WTC11 (cell line): Measurements from ENCODE around the gene INHBB. TPM values are rescaled to one million over a fixed set of nuclear protein-coding genes. Genes with fewer than 3 reads are reported as not detected.

Source experiments
- ATAC-seq: fragments of 200-7000 bp; cut with Tn5 transposase; 2 replicates; pipeline ENCODE4 v1.10.0; 2021; ENCODE audit warnings: mild to moderate bottlenecking, moderate library complexity
- CTCF ChIA-PET: fragments of 300-600 bp; sonication (Branson Sonifier 250); formaldehyde crosslinking; loops from one replicate; lab custom pipeline; 2021; ENCODE audit warnings: antibody characterized with exemption; lab: Charles Lee
- POLR2A ChIA-PET: fragments of 350-600 bp; sonication (Branson Sonifier 250); formaldehyde crosslinking; loops from one replicate; lab custom pipeline; 2021; ENCODE audit warnings: antibody characterized with exemption; lab: Charles Lee
- DNase-seq: peaks from one replicate; pipeline ENCODE4 v3.0.0; 2021; ENCODE audit warnings: low spot score
- H3K27ac Mint-ChIP-seq: 2 replicates; pipeline ENCODE4 v1.8.0; 2021; ENCODE audit warnings: mixed read lengths
- H3K27me3 Mint-ChIP-seq: 2 replicates; pipeline ENCODE4 v1.8.0; 2021; ENCODE audit warnings: low read depth, mild to moderate bottlenecking, moderate library complexity, mixed read lengths
- H3K36me3 Mint-ChIP-seq: 2 replicates; pipeline ENCODE4 v1.8.0; 2021; ENCODE audit warnings: mixed read lengths
- H3K4me1 Mint-ChIP-seq: 2 replicates; pipeline ENCODE4 v1.8.0; 2022; ENCODE audit warnings: mixed read lengths
- H3K4me3 Mint-ChIP-seq: 2 replicates; pipeline ENCODE4 v1.8.0; 2021; ENCODE audit warnings: mild to moderate bottlenecking, moderate library complexity, mixed read lengths
- H3K9me3 Mint-ChIP-seq: 2 replicates; pipeline ENCODE4 v1.8.0; 2021; ENCODE audit warnings: mixed read lengths
- AFF4 ChIP-seq: sonication (generic); formaldehyde crosslinking; IDR thresholded peaks from 2 replicates; pipeline ENCODE4 v1.8.1; 2023; ENCODE audit warnings: mild to moderate bottlenecking, missing genetic modification reagents, borderline replicate concordance
- ATF3 ChIP-seq: sonication (generic); formaldehyde crosslinking; conservative IDR thresholded peaks from 2 replicates; pipeline ENCODE4 v1.8.1; 2022; ENCODE audit warnings: mild to moderate bottlenecking, missing genetic modification reagents
- ATF6 ChIP-seq: sonication (generic); formaldehyde crosslinking; IDR thresholded peaks from 2 replicates; pipeline ENCODE4 v1.8.1; 2023; ENCODE audit warnings: mild to moderate bottlenecking, missing genetic modification reagents
- CBFB ChIP-seq: sonication (generic); formaldehyde crosslinking; IDR thresholded peaks from 2 replicates; pipeline ENCODE4 v1.8.1; 2022; ENCODE audit warnings: mild to moderate bottlenecking, low read depth, missing genetic modification reagents
- ELF4 ChIP-seq: sonication (generic); formaldehyde crosslinking; IDR thresholded peaks from 2 replicates; pipeline ENCODE4 v1.8.1; 2022; ENCODE audit warnings: low read depth, mild to moderate bottlenecking, moderate library complexity, missing genetic modification reagents
- EMX1 ChIP-seq: fragments of 250-450 bp; sonication (Bioruptor Pico); IDR thresholded peaks from 2 replicates; pipeline ENCODE4 v1.8.0; 2021; ENCODE audit warnings: mild to moderate bottlenecking
- ESRRA ChIP-seq: sonication (generic); formaldehyde crosslinking; IDR thresholded peaks from 2 replicates; pipeline ENCODE4 v1.8.1; 2022; ENCODE audit warnings: mild to moderate bottlenecking, missing genetic modification reagents, borderline replicate concordance
- ETV6 ChIP-seq: sonication (generic); formaldehyde crosslinking; IDR thresholded peaks from 2 replicates; pipeline ENCODE4 v1.8.1; 2022; ENCODE audit warnings: mild to moderate bottlenecking, missing genetic modification reagents
- FOXJ3 ChIP-seq: sonication (generic); formaldehyde crosslinking; IDR thresholded peaks from 2 replicates; pipeline ENCODE4 v1.9.0; 2021; ENCODE audit warnings: missing genetic modification reagents, mild to moderate bottlenecking, borderline replicate concordance
- FOXP1 ChIP-seq: sonication (generic); formaldehyde crosslinking; IDR thresholded peaks from 2 replicates; pipeline ENCODE4 v1.8.0; 2022; ENCODE audit warnings: missing genetic modification reagents, mild to moderate bottlenecking, moderate library complexity, borderline replicate concordance
- FOXP4 ChIP-seq: sonication (generic); formaldehyde crosslinking; IDR thresholded peaks from 2 replicates; pipeline ENCODE4 v1.8.0; 2022; ENCODE audit warnings: mild to moderate bottlenecking, missing genetic modification reagents
- NFATC4 ChIP-seq: fragments of 250-450 bp; sonication (Bioruptor Pico); IDR thresholded peaks from 2 replicates; pipeline ENCODE4 v1.9.0; 2021; ENCODE audit warnings: mild to moderate bottlenecking
- SMAD4 ChIP-seq: sonication (generic); formaldehyde crosslinking; IDR thresholded peaks from 2 replicates; pipeline ENCODE4 v1.8.0; 2022; ENCODE audit warnings: mild to moderate bottlenecking, missing genetic modification reagents
- TEAD4 ChIP-seq: sonication (generic); formaldehyde crosslinking; IDR thresholded peaks from 2 replicates; pipeline ENCODE4 v1.8.0; 2022; ENCODE audit warnings: mild to moderate bottlenecking, missing genetic modification reagents
- ZNF121 ChIP-seq: sonication (generic); formaldehyde crosslinking; IDR thresholded peaks from 2 replicates; pipeline ENCODE4 v1.8.0; 2023; ENCODE audit warnings: missing genetic modification reagents
- ZNF138 ChIP-seq: sonication (generic); formaldehyde crosslinking; conservative IDR thresholded peaks from 2 replicates; pipeline ENCODE4 v1.8.1; 2022; ENCODE audit warnings: mild to moderate bottlenecking, moderate library complexity, missing genetic modification reagents
- ZSCAN18 ChIP-seq: fragments of 250-450 bp; sonication (Bioruptor Pico); IDR thresholded peaks from 2 replicates; pipeline ENCODE4 v2.1.2; 2022; ENCODE audit warnings: mild to moderate bottlenecking, moderate library complexity
- total RNA-seq: library from RNA; stranded (reverse); gene quantifications from 3 replicates; pipeline ENCODE4 v1.2.3, GENCODE V29; 2021

INHBB gene
- total RNA-seq, 1 experiment from 2014 or later, result 0.26 TPM

GRCh38 chr2:120324933-120325332 is 21.0 kb upstream of the INHBB start:
- ATAC-seq (no peak), DNase-seq (no peak)
- Mint-ChIP-seq H3K36me3 (no peaks in the 10 kb centered on the region), H3K4me1 (no peaks in the 10 kb centered on the region), H3K27ac (no peak overlapping the region), H3K4me3 (no peak overlapping the region), H3K9me3 (no peaks in the 10 kb centered on the region), H3K27me3 (peaks cover 11% of the 10 kb centered on the region)
- ChIA-PET CTCF (interaction anchor here (1.9 kb wide), 1 partner anchor 12 kb away, joined by 7 read pairs; no protein-coding TSS in a partner anchor), POLR2A (no interaction called here)
- TF ChIP-seq CBFB (CRISPR knock-in tag), result no peak
- TF ChIP-seq EMX1 (CRISPR knock-in tag), result no peak
- no peak for TF ChIP-seq FOXJ3 (CRISPR knock-in tag)
- TF ChIP-seq ATF6 (CRISPR knock-in tag), result no peak
- no peak for TF ChIP-seq FOXP4
- no peak for TF ChIP-seq ESRRA (CRISPR knock-in tag)
- TF ChIP-seq NFATC4, result no peak
- no peak for TF ChIP-seq AFF4 (CRISPR knock-in tag)
- no peak for TF ChIP-seq SMAD4 (CRISPR knock-in tag)
- no peak for TF ChIP-seq ZSCAN18 (CRISPR knock-in tag)
- TF ChIP-seq ETV6 (CRISPR knock-in tag), result no peak
- no peak for TF ChIP-seq FOXP1 (CRISPR knock-in tag)
- TF ChIP-seq TEAD4, result no peak
- TF ChIP-seq ELF4 (CRISPR knock-in tag), result no peak
- TF ChIP-seq ZNF138, result no peak
- no peak for TF ChIP-seq ATF3 (CRISPR knock-in tag)

- CTCF ChIA-PET, result interaction anchor here (1.6 to 1.9 kb wide), 2 partner anchors 13 to 17 kb away, joined by 6 to 7 read pairs; no protein-coding TSS in a partner anchor
- POLR2A ChIA-PET, result no interaction called here
- Mint-ChIP-seq H3K27ac (no peak overlapping the region), H3K9me3 (no peaks in the 10 kb centered on the region), H3K4me1 (no peaks in the 10 kb centered on the region), H3K4me3 (no peak overlapping the region), H3K27me3 (peaks cover 12% of the 10 kb centered on the region), H3K36me3 (no peaks in the 10 kb centered on the region)
- DNase-seq (no peak), ATAC-seq (no peak)
- TF ChIP-seq ZNF121 (CRISPR knock-in tag), result no peak
Observed at GRCh38 chr2:120326066-120326465, 19.9 kb upstream of the INHBB start.
